Tibial nerve (tissue), 3 donors: ENCODE results near the gene OR51B5.
"Not testable (repeated sequence)": the region's sequence is repeated elsewhere in the genome, so short reads cannot be mapped to it uniquely, and the experiment has no call there.

Experiments
- POLR2A ChIP-seq, 2 donors: fragments of 450-650 bp; IDR thresholded peaks; one replicate each; pipeline ENCODE4 v1.6.1; 2017; ENCODE audit warnings: antibody characterized with exemption in 2 of 2, mild to moderate bottlenecking in 2 of 2, moderate library complexity in 2 of 2
- TF ChIP-seq, protein P1 (sequence below), 5 experiments: fragments of 200-600 bp in 3 of 5; fragments of 450-650 bp in 2 of 5; sonication (generic) in 3 of 5; IDR thresholded peaks; one replicate each; pipeline ENCODE4 v1.5.1; 2016 to 2019; ENCODE audit warnings: antibody characterized with exemption in 5 of 5, mild to moderate bottlenecking in 3 of 5, moderate library complexity in 2 of 5

DNA sequence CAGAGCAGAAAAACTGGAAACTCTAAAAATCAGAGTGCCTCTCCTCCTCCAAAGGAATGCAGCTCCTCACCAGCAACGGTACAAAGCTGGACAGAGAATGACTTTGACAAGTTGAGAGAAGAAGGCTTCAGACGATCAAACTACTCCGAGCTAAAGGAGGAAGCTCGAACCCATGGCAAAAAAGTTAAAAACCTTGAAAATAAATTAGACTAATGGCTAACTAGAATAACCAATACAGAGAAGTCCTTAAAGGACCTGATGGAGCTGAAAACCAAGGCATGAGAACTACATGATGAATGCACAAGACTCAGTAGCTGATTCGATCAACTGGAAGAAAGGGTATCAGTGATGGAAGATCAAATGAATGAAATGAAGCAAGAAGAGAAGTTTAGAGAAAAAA, 12.7 kb upstream of the OR51B5 start:
- TF ChIP-seq, protein P1, sequence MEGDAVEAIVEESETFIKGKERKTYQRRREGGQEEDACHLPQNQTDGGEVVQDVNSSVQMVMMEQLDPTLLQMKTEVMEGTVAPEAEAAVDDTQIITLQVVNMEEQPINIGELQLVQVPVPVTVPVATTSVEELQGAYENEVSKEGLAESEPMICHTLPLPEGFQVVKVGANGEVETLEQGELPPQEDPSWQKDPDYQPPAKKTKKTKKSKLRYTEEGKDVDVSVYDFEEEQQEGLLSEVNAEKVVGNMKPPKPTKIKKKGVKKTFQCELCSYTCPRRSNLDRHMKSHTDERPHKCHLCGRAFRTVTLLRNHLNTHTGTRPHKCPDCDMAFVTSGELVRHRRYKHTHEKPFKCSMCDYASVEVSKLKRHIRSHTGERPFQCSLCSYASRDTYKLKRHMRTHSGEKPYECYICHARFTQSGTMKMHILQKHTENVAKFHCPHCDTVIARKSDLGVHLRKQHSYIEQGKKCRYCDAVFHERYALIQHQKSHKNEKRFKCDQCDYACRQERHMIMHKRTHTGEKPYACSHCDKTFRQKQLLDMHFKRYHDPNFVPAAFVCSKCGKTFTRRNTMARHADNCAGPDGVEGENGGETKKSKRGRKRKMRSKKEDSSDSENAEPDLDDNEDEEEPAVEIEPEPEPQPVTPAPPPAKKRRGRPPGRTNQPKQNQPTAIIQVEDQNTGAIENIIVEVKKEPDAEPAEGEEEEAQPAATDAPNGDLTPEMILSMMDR (IDR thresholded peaks at IDR 0.05), result not testable (repeated sequence)
- not testable (repeated sequence) for TF ChIP-seq POLR2A (IDR thresholded peaks at IDR 0.05)
